ENCODE measurements around the gene HELLS.
"Not testable (repeated sequence)": the region's sequence is repeated elsewhere in the genome, so short reads cannot be mapped to it uniquely, and the experiment has no call there.

The HELLS gene

GRCh38 chr10:94602729-94603515 lies 57.3 kb downstream of the HELLS start:
- H3K4me3 ChIP-seq (ENCODE audit: low read depth, low read length): no peak overlapping the region

DNA sequence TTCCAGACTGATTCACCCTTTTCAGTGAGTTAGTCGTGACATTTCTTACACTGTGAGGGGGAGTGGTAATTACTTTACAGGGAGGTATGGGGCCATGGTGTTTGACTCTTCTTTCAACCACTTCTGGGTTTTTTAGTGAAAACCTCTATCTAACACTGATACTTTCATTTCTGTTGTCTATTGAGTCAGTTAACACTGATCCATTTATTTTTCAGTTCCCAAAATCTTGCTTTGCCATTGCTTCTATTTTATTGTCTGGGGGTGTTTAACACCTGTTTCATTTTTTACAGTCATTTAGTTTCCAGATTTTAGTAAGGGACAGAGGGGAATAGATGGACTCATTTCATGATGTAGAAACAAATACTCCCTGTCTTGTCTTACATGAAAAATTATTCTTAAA lies 61.5 kb downstream of the HELLS start:
- H3K4me3 ChIP-seq (ENCODE audit: low read depth, low read length): no peak overlapping the region

DNA sequence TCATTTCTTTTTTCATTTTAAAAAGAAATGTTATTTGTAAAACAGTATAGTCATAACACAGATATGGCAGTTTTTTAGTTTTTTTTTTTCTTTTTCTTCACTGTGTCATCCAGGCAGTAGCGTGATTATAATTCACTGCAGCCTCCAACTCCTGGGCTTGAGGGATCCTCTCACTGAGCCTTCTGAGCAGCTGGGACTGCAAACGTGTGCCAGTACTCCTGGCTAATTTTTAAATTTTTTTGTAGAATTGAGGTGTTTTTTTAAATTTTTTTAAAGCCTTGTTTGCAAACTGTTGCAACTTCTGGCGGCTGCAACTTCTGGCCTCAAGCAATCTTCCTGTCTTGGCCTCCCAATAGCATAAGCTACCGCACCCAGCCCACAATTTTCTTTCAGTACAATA lies 63.0 kb downstream of the HELLS start:
- H3K4me3 ChIP-seq (ENCODE audit: low read depth, low read length): no peak overlapping the region

DNA sequence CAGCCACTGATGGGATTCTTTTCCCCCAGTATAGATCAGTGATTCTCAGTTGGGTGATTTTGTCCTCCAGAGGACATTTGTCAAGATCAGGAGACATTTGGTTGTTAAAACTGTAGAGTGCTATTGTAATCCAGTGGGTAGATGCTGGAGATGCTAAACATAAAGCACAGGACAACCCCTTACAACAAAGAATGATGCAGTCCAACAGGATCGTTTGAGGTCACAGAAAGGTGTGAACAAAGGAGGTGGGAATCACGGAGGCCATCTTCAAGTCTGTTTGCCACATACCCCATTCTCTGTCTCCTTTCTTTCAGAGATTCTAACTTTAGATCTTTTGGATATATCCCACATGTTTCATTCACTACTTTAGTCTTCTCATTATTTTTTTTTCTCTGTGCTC lies 69.0 kb downstream of the HELLS start:
- no peak overlapping the region for H3K4me3 ChIP-seq (ENCODE audit: low read depth, low read length)

- no peak overlapping the region for H3K4me3 ChIP-seq (ENCODE audit: low read depth, low read length)
These were observed 71.9 kb downstream of the HELLS start for GRCh38 chr10:94617389-94617944.

- no peak overlapping the region for H3K4me3 ChIP-seq (ENCODE audit: low read depth, low read length)
These were observed 77.1 kb downstream of the HELLS start for GRCh38 chr10:94622666-94623205.

DNA sequence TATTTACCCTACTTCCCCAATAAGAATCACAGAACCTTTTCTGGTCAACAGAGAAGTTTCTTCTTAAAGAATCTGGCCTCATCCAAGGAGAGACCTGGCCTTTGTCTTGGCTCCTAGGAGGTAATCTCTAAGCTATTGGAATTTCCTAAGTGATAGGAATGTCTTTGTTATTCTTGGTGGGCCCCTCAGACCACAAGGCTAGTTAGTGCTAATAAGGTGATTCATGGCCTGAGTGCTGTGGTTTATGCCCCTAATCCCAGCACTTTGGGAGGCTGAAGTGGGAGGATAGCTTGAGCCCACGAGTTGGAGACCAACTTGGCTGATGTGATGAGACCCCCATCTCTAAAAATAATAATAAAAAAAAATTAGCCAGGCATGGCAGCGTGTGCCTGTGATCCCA lies 78.0 kb downstream of the HELLS start:
- no peak overlapping the region for H3K4me3 ChIP-seq (ENCODE audit: low read depth, low read length)

GRCh38 chr10:94626476-94626875 lies 80.9 kb downstream of the HELLS start:
- no peak overlapping the region for H3K4me3 ChIP-seq (ENCODE audit: low read depth, low read length)

DNA sequence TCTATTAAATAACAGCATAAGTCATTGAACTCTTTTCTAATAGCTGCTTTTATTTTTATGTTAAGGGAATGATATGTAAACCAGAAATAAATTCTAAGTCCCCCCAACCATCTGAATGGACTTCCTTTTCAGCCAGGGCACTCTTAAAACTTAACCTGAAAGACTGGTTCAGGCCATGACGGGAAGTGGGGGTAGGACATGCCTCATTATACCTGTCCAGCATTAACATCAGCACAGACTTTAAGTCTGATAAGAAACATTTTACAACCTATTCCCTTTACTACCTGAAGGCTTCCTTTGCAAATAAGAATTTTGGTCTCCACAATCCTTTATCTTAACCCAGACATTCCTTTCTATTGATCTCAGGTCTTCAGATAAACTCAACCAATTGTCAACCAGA lies 81.9 kb downstream of the HELLS start:
- H3K4me3 ChIP-seq (ENCODE audit: low read depth, low read length): no peak overlapping the region

DNA sequence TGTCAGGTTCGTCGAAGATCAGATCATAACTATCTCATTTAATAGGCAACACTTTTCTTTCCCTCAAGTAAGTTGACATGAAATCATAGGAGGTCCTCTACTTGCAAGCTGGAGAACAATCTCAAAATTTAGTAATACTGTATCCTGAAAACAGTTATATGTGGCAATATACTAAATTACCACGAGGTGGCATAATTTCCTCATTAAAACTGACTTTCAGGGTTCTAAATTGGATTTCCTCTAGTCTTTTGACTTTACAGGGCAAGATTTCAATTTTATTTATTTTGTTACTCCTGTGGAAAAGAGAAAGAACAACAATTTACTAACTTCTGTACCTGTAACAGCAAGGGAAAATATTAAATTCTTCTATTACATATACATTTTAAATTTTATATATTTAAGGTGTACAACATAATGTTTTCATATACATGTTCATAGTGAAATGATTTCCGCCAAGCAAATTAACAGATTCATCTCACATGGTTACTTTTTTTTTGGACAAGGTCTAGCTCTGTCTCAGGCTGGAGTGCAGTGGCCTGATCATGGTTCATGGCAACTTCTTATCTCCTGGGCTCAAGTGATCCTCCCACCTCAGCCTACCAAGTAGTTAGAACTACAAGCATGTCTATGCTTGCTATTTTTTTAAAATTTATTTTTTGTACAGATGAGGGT lies 84.6 kb downstream of the HELLS start:
- no peak overlapping the region for H3K4me3 ChIP-seq (ENCODE audit: low read depth, low read length)

DNA sequence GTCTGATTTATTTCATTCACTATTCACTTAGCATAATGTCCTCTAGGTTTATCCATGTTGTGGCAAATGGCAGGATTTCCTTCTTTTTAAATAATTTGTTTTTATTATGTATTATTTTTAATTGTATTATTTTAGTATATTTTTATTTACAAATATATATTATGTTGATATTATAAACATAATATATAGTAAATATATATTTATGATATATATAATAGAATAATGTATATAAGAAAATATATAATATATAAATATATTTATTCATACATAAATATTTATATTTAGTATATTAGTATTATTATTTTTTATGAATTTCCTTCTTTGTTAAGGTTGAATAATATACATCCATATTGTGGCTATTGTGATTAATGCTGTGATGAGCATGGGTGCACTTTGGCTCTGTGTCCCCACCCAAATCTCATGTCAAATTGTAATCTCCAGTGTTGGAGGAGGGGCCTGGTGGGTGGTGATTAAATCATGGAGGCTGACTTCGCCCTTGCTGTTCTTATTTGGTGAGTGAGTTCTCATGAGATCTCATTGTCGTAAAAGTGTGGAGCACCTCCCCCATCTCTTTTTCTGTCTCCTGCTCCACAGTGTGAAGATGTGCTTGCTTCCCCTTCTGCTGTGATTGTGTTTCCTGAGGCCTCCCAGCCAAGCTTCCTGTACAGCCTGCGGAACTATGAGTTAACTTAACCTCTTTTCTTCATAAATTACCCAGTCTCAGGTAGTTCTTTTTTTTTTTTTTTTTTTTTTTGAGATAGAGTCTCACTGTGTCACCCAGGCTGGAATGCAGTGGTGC lies 85.7 kb downstream of the HELLS start:
- no peak overlapping the region for H3K4me3 ChIP-seq (ENCODE audit: low read depth, low read length)

DNA sequence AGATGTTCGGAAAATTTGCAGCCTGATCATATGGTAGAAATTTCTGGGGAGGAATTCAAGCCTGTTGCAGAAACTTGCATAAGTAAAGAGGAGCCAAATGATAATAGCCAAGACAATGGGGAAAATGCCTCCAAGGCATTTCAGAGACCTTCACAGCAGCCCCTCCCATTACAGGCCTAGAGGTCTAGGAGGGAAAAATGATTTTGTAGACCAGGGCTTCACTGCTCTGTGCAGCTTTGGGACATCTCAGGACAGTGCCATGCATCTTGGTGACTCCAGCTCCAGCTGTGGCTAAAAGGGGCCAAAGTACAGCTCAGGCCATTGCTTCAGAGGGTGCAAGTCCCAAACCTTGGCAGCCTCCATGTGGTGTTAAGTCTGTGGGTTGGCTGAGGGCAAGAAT lies 87.4 kb downstream of the HELLS start:
- H3K4me3 ChIP-seq (ENCODE audit: low read depth, low read length): no peak overlapping the region

DNA sequence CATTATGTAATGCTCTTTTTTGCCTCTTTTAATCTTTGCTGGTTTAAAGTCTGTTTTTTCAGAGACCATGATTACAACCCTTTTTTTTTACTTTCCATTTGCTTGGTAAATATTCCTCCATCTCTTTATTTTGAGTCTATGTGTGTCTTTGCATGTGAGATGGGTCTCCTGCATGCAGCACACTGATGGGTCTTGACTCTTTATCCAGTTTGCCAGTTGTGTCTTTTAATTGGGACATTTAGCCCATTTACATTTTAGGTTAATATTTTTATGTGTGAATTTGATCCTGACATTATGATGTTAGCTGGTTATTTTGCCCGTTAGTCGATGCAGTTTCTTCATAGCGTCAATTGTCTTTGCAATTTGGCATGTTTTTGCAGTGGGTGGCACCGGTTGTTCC lies 92.5 kb downstream of the HELLS start:
- not testable (repeated sequence) for H3K4me3 ChIP-seq (ENCODE audit: low read depth, low read length)

DNA sequence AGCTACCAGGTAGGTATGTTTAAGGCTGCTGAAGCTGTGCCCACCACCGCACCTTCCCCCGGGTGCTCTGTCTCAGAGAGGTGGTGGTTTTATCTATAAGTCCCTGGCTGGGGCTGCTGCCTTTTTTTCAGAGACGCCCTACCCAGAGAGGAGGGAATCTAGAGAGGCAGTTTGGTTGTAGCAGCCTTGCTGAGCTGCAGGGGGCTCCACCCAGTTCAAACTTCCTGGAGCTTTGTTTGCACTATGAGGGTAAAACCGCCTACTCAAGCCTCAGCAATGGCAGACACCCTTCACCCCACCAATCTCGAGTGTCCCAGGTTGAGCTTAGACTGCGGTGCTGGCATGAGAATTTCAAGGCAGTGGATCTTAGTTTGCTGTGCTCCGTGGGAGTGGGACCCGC lies 94.3 kb downstream of the HELLS start:
- no peak overlapping the region for H3K4me3 ChIP-seq (ENCODE audit: low read depth, low read length)

- H3K4me3 ChIP-seq (ENCODE audit: low read depth, low read length): no peak overlapping the region
These were observed 95.0 kb downstream of the HELLS start for GRCh38 chr10:94640562-94640961.

DNA sequence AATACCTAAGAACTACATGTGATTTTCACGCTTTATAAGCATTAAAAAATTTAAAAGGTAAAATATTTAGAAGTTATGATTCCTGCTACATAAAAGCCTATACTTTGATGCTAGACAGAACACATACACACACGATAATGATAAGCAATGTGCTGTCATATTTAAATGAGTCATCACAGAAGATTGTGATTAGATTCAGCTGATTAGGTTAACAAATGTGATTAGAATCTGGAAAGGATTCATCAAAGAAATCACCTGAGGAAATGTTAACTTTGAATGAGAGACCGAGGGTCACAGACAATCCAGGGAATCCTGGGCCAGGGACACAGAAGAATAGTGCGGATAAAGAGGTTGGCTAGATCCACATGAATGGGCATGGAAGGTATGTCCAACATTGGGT lies 95.9 kb downstream of the HELLS start:
- H3K4me3 ChIP-seq (ENCODE audit: low read depth, low read length): no peak overlapping the region

DNA sequence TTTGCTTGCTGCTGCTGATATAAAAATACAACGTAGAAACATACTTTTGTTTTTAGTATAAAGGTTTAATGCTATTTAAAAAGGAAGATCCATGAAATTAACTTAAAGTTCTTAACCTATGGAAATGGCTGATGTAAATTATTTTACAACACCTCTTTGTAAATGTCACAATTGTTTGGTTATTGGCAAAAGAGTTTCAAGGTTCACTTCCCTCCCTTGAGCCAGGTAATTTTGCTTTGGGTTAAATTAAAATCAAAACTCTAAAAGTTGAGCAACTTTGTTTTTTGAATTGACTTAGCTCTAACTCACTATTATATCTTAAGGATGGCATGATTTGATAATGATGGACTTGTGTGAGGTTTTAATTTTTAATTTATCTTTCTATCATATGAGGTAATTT lies 98.8 kb downstream of the HELLS start:
- no peak overlapping the region for H3K4me3 ChIP-seq (ENCODE audit: low read depth, low read length)

DNA sequence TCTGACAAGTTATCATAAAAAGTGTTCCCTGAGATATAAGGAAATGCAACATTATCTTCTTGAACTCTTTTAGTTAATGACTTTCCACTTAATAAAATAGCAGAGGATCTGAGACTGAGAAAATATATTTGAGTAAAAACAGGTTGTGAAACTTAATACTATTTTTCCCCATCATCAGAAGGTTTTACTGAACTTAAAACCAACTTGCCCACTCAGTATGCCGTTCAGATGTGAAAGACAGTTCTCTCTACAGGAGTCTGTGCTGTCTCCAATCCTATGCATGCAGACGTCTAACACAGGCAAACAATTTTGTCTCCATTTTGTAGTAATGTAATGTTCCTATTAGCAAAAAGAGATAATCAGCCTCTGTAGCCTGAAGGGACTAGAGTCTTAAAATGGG lies 99.7 kb downstream of the HELLS start:
- no peak overlapping the region for H3K4me3 ChIP-seq (ENCODE audit: low read depth, low read length)

Data from iPS-11a (cell line).